ENCODE measurements around the gene OBSCN. TPM values are rescaled to one million over a fixed set of nuclear protein-coding genes. Genes with fewer than 3 reads are reported as not detected.

The OBSCN gene
- total RNA-seq, 1 experiment from 2014 or later, result 33.3 TPM

GRCh38 chr1:228271701-228272251 lies 63.9 kb downstream of the OBSCN start:
- no peaks in the 10 kb centered on the region for H3K9me3 ChIP-seq (ENCODE audit: control insufficient read depth, low read depth, low read length)
- H3K4me2 ChIP-seq (ENCODE audit: insufficient read depth, insufficient read length, low read length), result no peak overlapping the region
- WGBS (ENCODE audit: extremely low coverage, insufficient read length, low lambda C conversion rate), result no CpG with 5 or more reads among the region's 19 CpGs
- no peaks in the 10 kb centered on the region for H3K9me3 Mint-ChIP-seq
- no peak overlapping the region for H2BK120ac ChIP-seq (ENCODE audit: low read depth, low read length, poor library complexity, severe bottlenecking)
- H3K79me2 ChIP-seq (ENCODE audit: insufficient read depth, low read length), result no peaks in the 10 kb centered on the region
- no peak overlapping the region for H2AFZ ChIP-seq (ENCODE audit: low read length)
- H3K23me2 ChIP-seq (ENCODE audit: insufficient read length, low read depth, low read length, poor library complexity, severe bottlenecking), result peaks cover 6% of the 10 kb centered on the region
- H3K4me1 Mint-ChIP-seq, result peaks cover 2 to 15% of the 10 kb centered on the region in 2 experiments; a peak in 3 of 4 replicates
- H3K4me1 ChIP-seq (ENCODE audit: insufficient read depth, low read length), result no peaks in the 10 kb centered on the region
- no peak overlapping the region for H3T11ph ChIP-seq (ENCODE audit: low read length)
- no peak overlapping the region for H3K56ac ChIP-seq (ENCODE audit: insufficient read length, low read depth, low read length)
- no peak overlapping the region for H4K8ac ChIP-seq (replicated peaks; ENCODE audit: insufficient read length, low read depth, low read length)
- no peak overlapping the region for H3K18ac ChIP-seq (ENCODE audit: insufficient read length, low read depth, low read length)
- H3K36me3 Mint-ChIP-seq (ENCODE audit: insufficient read depth in 1 of 3, low read depth in 3 of 3), result peaks cover 3 to 4% (median 4%) of the 10 kb centered on the region in 3 experiments; a peak in 4 of 7 replicates
- no peak overlapping the region for H4K91ac ChIP-seq (ENCODE audit: insufficient read length, low read depth, low read length)
- H3K4ac ChIP-seq (ENCODE audit: low read depth, low read length), result no peak overlapping the region
- no peak overlapping the region for H2BK20ac ChIP-seq (ENCODE audit: low read depth, low read length, poor library complexity, severe bottlenecking)
- H4K20me1 ChIP-seq (ENCODE audit: control insufficient read depth, insufficient read depth, insufficient read length), result no peaks in the 10 kb centered on the region
- no peak overlapping the region for H3K4me3 Mint-ChIP-seq
- H3K27ac Mint-ChIP-seq, result no peak overlapping the region
- H3K27ac ChIP-seq (ENCODE audit: insufficient read length, low read depth, low read length), result no peak overlapping the region
- no peak overlapping the region for H3K23ac ChIP-seq (ENCODE audit: insufficient read length, low read depth, low read length)
- peak; percentile 17 for DNase-seq
- no peak overlapping the region for H2BK5ac ChIP-seq (ENCODE audit: insufficient read length, low read length)
- no peak overlapping the region for H3K14ac ChIP-seq (ENCODE audit: insufficient read depth, low read length)
- H3K27me3 Mint-ChIP-seq (ENCODE audit: low read depth), result peaks cover 8% of the 10 kb centered on the region
- no peak overlapping the region for H2AK5ac ChIP-seq (ENCODE audit: insufficient read length, low read length)
- H4K5ac ChIP-seq (ENCODE audit: insufficient read length, low read depth, low read length), result no peak overlapping the region
- H3K9ac ChIP-seq (ENCODE audit: extremely low read depth, insufficient read length, low read length), result no peak overlapping the region
- no peak overlapping the region for H2BK15ac ChIP-seq (ENCODE audit: low read depth, low read length)
- no peaks in the 10 kb centered on the region for H3K27me3 ChIP-seq (ENCODE audit: insufficient read depth, low read length)
- H3K79me1 ChIP-seq (ENCODE audit: insufficient read depth, low read depth, low read length, poor library complexity, severe bottlenecking), result no peaks in the 10 kb centered on the region
- H2BK12ac ChIP-seq (ENCODE audit: insufficient read length, low read depth, low read length), result no peak overlapping the region
- no peak for TF ChIP-seq CTCF (conservative IDR thresholded peaks at IDR 0.05)

Measured in H9 (cell line).